AG09309 (cell line): ENCODE measurements around the gene ALKBH7.
"Not testable (repeated sequence)": the region's sequence is repeated elsewhere in the genome, so short reads cannot be mapped to it uniquely, and the experiment has no call there.

ENCODE experiments used
- DNase-seq: peaks from one replicate; pipeline ENCODE4 v3.0.0-alpha.2; 2010; ENCODE audit warnings: low read depth
- H3K4me3 ChIP-seq: 2 replicates; pipeline ENCODE4 v1.5.1; 2011; ENCODE audit warnings: mild to moderate bottlenecking, low read depth, low read length, moderate library complexity; ENCODE audit not compliant: control insufficient read depth
- CTCF ChIP-seq: IDR thresholded peaks from 2 replicates; pipeline ENCODE4 v1.5.1; 2011; ENCODE audit warnings: mild to moderate bottlenecking, low read depth, low read length, inconsistent platforms; ENCODE audit not compliant: insufficient read depth, control insufficient read depth; ENCODE audit errors: missing control alignments

Gene ALKBH7

GRCh38 chr19:6340493-6341201 is 31.9 kb upstream of the ALKBH7 start:
- TF ChIP-seq CTCF, result no peak
- no peak for DNase-seq
- H3K4me3 ChIP-seq, result no peak overlapping the region

DNA sequence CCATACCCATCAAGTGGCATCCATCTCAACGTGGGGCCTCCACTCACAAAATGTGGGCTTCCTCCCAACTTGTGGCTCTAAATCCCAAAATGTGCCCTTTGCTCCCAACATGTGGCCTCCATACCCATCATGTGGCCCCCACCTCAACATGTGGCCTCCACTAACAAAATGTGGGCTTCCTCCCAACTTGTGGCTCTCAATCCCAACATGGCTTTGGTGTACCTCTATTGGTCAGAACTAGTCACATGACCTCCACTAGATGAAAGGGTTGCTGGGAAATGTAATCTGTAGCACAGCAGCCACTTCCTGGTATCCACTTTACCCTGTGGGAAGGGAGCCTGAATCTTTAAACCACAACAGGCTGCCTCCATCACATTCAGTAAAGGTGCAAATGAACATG is 29.1 kb upstream of the ALKBH7 start:
- H3K4me3 ChIP-seq, result no peak overlapping the region
- no peak for DNase-seq
- no peak for TF ChIP-seq CTCF

DNA sequence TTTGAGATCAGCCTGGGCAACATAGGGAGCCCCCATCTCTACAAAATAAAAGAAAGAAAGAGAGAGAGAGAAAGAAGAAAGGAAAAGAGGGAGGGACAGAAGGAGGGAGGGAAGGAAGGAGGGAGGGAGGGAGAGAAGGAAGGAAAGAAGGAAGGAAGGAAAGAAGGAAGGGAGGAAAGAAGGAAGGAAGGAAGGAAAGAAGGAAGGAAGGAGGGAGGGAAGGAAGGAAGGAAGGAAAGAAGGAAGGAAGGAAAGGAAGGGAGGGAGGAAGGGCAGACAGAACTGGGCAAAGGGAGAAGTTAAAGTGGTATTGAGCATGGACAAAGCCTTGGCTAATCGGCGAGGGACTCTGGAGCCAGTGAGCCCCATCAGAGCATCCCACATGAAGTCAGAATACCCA is 23.3 kb upstream of the ALKBH7 start:
- not testable (repeated sequence) for DNase-seq, H3K4me3 ChIP-seq

GRCh38 chr19:6350688-6351087 is 21.9 kb upstream of the ALKBH7 start:
- no peak for DNase-seq
- no peak for TF ChIP-seq CTCF
- no peak overlapping the region for H3K4me3 ChIP-seq

GRCh38 chr19:6352381-6353165 is 20.0 kb upstream of the ALKBH7 start:
- no peak for DNase-seq
- no peak overlapping the region for H3K4me3 ChIP-seq
- TF ChIP-seq CTCF, result no peak

DNA sequence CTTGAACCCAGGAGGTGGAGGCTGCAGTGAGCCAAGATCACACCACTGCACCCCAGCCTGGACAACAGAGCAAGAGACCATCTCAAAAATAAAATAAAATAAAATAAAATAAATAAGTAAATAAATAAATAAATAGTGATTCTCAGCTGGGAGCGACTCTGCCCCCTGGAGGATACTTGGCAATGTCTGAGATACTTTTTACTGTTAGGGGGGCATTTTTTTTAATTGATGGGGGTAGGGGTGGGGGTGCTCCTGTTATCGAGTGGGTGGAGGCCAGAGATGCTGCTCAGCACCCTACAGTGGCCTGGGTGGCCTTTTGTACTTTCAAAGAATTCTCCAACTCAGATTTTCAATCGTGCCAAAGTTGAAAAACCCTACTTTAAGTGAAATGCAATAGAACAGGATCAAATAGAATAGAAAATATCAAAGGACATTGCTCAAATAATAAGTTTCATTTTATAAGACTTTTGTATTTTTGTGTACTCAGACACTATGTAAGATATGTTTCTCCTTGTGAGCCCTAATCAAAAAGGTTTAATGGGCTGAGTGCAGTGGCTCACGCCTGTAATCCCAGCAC is 18.4 kb upstream of the ALKBH7 start:
- peak; percentile 64 for TF ChIP-seq CTCF
- H3K4me3 ChIP-seq, result no peak overlapping the region
- DNase-seq, result no peak

- not testable (repeated sequence) for H3K4me3 ChIP-seq, DNase-seq
Measured at GRCh38 chr19:6355321-6356040, 17.1 kb upstream of the ALKBH7 start.
